Smooth muscle cell of bladder (primary cell): ENCODE data around the gene BCL7A. TPM values are rescaled to one million over a fixed set of nuclear protein-coding genes. Genes with fewer than 3 reads are reported as not detected.

Experiments
- total RNA-seq: library from RNA; depleted of rRNA; stranded (reverse); fragments of >200 nt; gene quantifications from 2 replicates; pipeline ENCODE4 v1.2.3, GENCODE V29; 2014

The BCL7A gene
- total RNA-seq, result 2.4 and 3.7 TPM in 2 replicates

DNA sequence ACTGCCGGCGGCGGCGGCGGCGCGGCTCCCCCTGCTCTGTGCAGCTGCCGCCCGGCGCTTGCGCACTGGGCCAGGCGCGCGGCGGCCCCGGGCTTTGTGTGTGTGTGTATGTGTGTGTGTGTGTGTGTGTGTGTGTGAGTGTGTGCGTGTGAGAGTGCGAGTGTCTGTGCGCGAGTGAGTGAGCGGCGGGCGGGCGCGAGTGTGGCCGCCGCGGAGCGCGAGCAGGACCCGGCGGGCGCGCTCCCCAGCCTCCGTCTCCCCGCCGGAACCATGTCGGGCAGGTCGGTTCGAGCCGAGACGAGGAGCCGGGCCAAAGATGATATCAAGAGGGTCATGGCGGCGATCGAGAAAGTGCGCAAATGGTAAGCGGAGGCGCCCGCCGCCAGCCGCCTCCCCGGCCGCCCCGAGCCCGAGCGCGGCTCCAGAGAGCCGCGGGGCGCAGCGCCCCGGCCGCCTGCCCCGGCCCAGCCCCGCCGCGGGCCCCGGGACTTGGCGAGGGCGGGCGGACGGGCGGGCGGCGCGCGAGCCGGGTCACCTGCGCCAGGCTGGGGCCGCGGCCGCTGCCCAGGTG lies at the start of gene BCL7A:
Gene BCL7A (plus strand): TSS at position 63 of the 571 bp plus-strand sequence. CDS start 208 bp downstream, at position 271.

DNA sequence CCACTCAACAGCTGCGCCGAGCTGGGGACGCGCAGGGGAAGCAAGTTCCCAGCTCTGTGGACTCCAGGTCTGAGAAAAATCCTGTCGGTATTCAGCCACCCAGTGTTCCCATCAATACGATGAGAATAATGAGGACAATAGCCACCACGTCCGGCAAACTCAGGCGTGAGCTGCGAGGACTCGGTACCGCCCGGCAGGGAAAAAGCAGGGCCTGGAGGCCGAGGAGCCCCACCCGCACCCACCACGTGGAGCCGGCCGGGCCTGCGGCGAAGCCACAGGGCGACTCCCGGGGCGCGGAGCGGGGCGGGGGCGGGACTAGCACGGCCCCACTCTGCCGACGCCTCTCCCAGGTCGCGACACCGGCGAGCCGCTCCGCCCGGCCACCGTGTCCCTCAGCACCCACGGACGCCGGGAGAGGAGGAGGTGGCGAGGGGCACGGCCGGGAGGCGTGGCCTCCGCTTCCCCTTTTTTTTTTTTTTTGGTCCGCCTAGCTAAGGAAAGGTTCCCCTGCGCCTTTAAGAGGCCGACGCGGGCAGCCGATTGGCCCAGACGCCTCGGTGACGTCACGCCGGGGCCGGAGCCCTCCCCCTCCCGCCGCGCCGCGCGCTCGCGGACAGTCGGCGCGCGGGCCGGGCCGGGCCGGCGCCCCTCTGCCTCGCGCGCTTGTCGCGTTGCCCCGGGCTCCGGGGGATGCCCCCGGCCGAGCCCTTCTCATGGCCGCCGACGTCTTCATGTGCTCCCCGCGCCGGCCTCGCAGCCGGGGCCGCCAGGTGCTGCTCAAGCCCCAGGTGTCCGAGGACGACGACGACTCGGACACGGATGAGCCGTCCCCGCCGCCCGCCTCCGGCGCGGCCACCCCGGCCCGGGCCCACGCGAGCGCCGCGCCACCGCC lies 56.7 kb downstream of the BCL7A start, which contains the start of gene MLXIP:
Gene MLXIP (plus strand): TSS at position 616 of the 892 bp plus-strand sequence. CDS start 98 bp downstream, at position 714.

Other genes starting within 250 kb of the BCL7A start
- gene RHOF, start 228.2 kb upstream of the BCL7A start, total RNA-seq, result 4.3 and 4.4 TPM in 2 replicates
- gene SETD1B, start 217.9 kb upstream of the BCL7A start, total RNA-seq, result 1.7 and 2.3 TPM in 2 replicates
- gene HPD, start 163.0 kb upstream of the BCL7A start, total RNA-seq, result 2.2 and 11.9 TPM in 2 replicates
- 77.2 and 88.6 TPM in 2 replicates for gene PSMD9, start 133.1 kb upstream of the BCL7A start, total RNA-seq
- gene CFAP251, start 103.3 kb upstream of the BCL7A start, total RNA-seq, result 2.4 and 3.3 TPM in 2 replicates
- gene MLXIP, start 56.9 kb downstream of the BCL7A start, total RNA-seq, result 28.4 and 29.8 TPM in 2 replicates
- not detected in 2 replicates for gene IL31, start 152.3 kb downstream of the BCL7A start, total RNA-seq
- gene LRRC43, start 161.2 kb downstream of the BCL7A start, total RNA-seq, result 1.00 and 2.6 TPM in 2 replicates
- under 0.01 and 0.09 TPM in 2 replicates for gene B3GNT4, start 181.8 kb downstream of the BCL7A start, total RNA-seq
- gene DIABLO, start 204.2 kb downstream of the BCL7A start, total RNA-seq, result 64.4 and 71.5 TPM in 2 replicates
- gene VPS33A, start 244.6 kb downstream of the BCL7A start, total RNA-seq, result 18.1 and 19.0 TPM in 2 replicates